ENCODE results near the gene CERS4.
"Not testable (repeated sequence)": the region's sequence is repeated elsewhere in the genome, so short reads cannot be mapped to it uniquely, and the experiment has no call there.

Gene CERS4

DNA sequence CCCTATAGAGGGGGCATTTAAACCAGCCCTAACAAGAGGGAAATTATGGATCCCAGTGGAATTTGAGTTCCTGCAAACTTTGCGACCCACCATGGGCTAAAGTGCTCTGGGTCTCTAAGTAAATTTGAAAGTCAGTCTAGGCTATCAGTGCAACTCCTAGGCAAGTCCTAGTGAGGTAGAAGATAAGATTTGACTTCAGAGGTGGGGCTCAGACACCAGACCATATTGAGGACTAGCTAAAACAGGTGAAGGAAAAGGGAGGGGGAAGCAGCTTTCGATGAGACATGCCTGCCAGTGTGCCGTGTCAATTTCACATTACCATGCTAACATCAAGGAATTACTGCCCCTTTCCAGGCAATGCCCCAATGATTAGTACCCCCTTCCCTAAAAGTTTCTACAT, 60.6 kb downstream of the CERS4 start:
- Histone ChIP-seq H3K4me2 (ENCODE audit: low read length) (peak overlapping the region; percentile 86), H3K9me2 (replicated peaks; ENCODE audit: control insufficient read depth, low read length) (no peaks in the 10 kb centered on the region), H3K36me3 (ENCODE audit: control insufficient read depth, low read length) (no peaks in the 10 kb centered on the region), H3K4me1 (ENCODE audit: control insufficient read depth, low read length) (peaks cover 27% of the 10 kb centered on the region), H3K79me2 (ENCODE audit: control insufficient read depth, low read length) (no peaks in the 10 kb centered on the region), H3K9me3 (ENCODE audit: control insufficient read depth, insufficient read depth, low read length) (no peaks in the 10 kb centered on the region), H4K20me1 (ENCODE audit: control insufficient read depth, insufficient read depth, low read depth, low read length) (0 out of 2 replicates have a peak, but pooled peaks cover 2% of the 10 kb centered on the region), H3F3A (ENCODE audit: control insufficient read depth, insufficient read depth) (peaks cover 12% of the 10 kb centered on the region), H3K4me3 (ENCODE audit: low read length) (peak overlapping the region; percentile 18; the same call in 1 of the 2 replicates), H3K27ac (ENCODE audit: low read depth, low read length) (no peak overlapping the region), H3K27me3 (ENCODE audit: control insufficient read depth, low read length) (peaks cover 6% of the 10 kb centered on the region; the same call in 1 of the 2 replicates)
- TF ChIP-seq, protein P1, sequence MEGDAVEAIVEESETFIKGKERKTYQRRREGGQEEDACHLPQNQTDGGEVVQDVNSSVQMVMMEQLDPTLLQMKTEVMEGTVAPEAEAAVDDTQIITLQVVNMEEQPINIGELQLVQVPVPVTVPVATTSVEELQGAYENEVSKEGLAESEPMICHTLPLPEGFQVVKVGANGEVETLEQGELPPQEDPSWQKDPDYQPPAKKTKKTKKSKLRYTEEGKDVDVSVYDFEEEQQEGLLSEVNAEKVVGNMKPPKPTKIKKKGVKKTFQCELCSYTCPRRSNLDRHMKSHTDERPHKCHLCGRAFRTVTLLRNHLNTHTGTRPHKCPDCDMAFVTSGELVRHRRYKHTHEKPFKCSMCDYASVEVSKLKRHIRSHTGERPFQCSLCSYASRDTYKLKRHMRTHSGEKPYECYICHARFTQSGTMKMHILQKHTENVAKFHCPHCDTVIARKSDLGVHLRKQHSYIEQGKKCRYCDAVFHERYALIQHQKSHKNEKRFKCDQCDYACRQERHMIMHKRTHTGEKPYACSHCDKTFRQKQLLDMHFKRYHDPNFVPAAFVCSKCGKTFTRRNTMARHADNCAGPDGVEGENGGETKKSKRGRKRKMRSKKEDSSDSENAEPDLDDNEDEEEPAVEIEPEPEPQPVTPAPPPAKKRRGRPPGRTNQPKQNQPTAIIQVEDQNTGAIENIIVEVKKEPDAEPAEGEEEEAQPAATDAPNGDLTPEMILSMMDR (IDR thresholded peaks at IDR 0.05; ENCODE audit: low read depth, low read length, poor library complexity, severe bottlenecking): no peak
- no peak for TF ChIP-seq EZH2phosphoT487 (IDR thresholded peaks at IDR 0.05; ENCODE audit: borderline replicate concordance, low read length)

DNA sequence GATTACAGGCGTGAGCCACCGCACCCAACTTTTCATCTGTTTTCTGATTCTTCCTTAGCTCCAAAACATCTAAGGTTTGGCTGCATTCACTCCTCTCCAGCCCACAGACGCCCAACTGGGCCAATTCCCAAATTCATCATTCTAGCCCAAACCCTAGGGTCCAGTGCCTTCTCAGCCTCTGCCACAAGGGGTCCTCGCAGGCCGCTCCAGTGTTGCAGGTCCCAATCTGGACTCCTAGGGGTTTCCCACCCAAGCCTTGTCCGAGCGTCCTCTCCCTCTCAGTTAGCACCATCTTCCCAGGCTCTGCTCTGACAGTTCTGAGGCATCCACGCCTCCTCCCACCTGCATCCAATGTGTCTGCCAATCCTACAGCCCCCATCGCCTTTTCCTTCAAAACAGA, 67.3 kb downstream of the CERS4 start:
- not testable (repeated sequence) for H3K36me3 ChIP-seq (ENCODE audit: control insufficient read depth, low read length); H3K79me2 ChIP-seq (ENCODE audit: control insufficient read depth, low read length); H3K4me3 ChIP-seq (ENCODE audit: low read length); H3F3A ChIP-seq (ENCODE audit: control insufficient read depth, insufficient read depth); H3K27ac ChIP-seq (ENCODE audit: low read depth, low read length); H3K4me1 ChIP-seq (ENCODE audit: control insufficient read depth, low read length); H4K20me1 ChIP-seq (ENCODE audit: control insufficient read depth, insufficient read depth, low read depth, low read length); H3K4me2 ChIP-seq (ENCODE audit: low read length); H3K27me3 ChIP-seq (ENCODE audit: control insufficient read depth, low read length); H3K9me3 ChIP-seq (ENCODE audit: control insufficient read depth, insufficient read depth, low read length); H3K9me2 ChIP-seq (replicated peaks; ENCODE audit: control insufficient read depth, low read length)

DNA sequence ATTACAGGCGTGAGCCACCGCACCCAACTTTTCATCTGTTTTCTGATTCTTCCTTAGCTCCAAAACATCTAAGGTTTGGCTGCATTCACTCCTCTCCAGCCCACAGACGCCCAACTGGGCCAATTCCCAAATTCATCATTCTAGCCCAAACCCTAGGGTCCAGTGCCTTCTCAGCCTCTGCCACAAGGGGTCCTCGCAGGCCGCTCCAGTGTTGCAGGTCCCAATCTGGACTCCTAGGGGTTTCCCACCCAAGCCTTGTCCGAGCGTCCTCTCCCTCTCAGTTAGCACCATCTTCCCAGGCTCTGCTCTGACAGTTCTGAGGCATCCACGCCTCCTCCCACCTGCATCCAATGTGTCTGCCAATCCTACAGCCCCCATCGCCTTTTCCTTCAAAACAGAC, 82.2 kb downstream of the CERS4 start:
- not testable (repeated sequence) for H3K36me3 ChIP-seq (ENCODE audit: control insufficient read depth, low read length); H3K9me2 ChIP-seq (replicated peaks; ENCODE audit: control insufficient read depth, low read length); H3K9me3 ChIP-seq (ENCODE audit: control insufficient read depth, insufficient read depth, low read length); H4K20me1 ChIP-seq (ENCODE audit: control insufficient read depth, insufficient read depth, low read depth, low read length); H3K27me3 ChIP-seq (ENCODE audit: control insufficient read depth, low read length); H3K79me2 ChIP-seq (ENCODE audit: control insufficient read depth, low read length); H3K27ac ChIP-seq (ENCODE audit: low read depth, low read length); H3F3A ChIP-seq (ENCODE audit: control insufficient read depth, insufficient read depth); H3K4me2 ChIP-seq (ENCODE audit: low read length); H3K4me1 ChIP-seq (ENCODE audit: control insufficient read depth, low read length); H3K4me3 ChIP-seq (ENCODE audit: low read length)

DNA sequence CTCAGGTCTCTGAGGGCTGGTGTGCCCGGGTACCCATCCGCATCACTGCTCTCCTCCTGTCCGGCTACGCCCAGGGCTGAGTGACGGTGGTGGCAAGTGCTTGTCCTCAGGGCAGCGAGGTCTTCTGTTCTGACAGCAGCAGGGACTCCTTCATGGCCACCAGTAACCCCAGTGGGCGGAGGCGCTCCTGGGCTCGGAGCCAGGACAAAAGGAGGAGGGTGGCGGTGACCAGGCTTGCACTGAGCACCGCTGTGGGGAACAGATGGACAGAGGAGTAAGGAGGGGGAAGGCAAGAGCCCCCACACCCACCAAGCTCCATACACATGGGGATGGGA, 93.2 kb downstream of the CERS4 start:
- H3K27me3 ChIP-seq (ENCODE audit: control insufficient read depth, low read length): no peaks in the 10 kb centered on the region
- H3K9me2 ChIP-seq (replicated peaks; ENCODE audit: control insufficient read depth, low read length): no peaks in the 10 kb centered on the region
- no peak overlapping the region for H3K27ac ChIP-seq (ENCODE audit: low read depth, low read length)
- H3K4me1 ChIP-seq (ENCODE audit: control insufficient read depth, low read length): peaks cover 17% of the 10 kb centered on the region
- peaks cover 32% of the 10 kb centered on the region for H3K36me3 ChIP-seq (ENCODE audit: control insufficient read depth, low read length)
- no peaks in the 10 kb centered on the region for H3K9me3 ChIP-seq (ENCODE audit: control insufficient read depth, insufficient read depth, low read length)
- peaks cover 27% of the 10 kb centered on the region for H3K79me2 ChIP-seq (ENCODE audit: control insufficient read depth, low read length)
- H3K4me2 ChIP-seq (ENCODE audit: low read length): no peak overlapping the region
- 0 out of 2 replicates have a peak, but pooled peaks cover 5% of the 10 kb centered on the region for H4K20me1 ChIP-seq (ENCODE audit: control insufficient read depth, insufficient read depth, low read depth, low read length)
- no peak for TF ChIP-seq EZH2phosphoT487 (IDR thresholded peaks at IDR 0.05; ENCODE audit: borderline replicate concordance, low read length)
- TF ChIP-seq, protein P1 (IDR thresholded peaks at IDR 0.05; ENCODE audit: low read depth, low read length, poor library complexity, severe bottlenecking): no peak
- no peak overlapping the region for H3K4me3 ChIP-seq (ENCODE audit: low read length)
- H3F3A ChIP-seq (ENCODE audit: control insufficient read depth, insufficient read depth): no peaks in the 10 kb centered on the region

Measured in DOHH2 (cell line).